ENCODE results near the gene RBSN.

The RBSN gene

GRCh38 chr3:15065550-15066007, 33.4 kb downstream of the RBSN start:
- TF ChIP-seq ZFX (IDR thresholded peaks at IDR 0.05): no peak
- no peak for TF ChIP-seq CTCF (conservative IDR thresholded peaks at IDR 0.05)
- peak overlapping the region; percentile 96; the same call in 1 of the 2 replicates for H3K27ac ChIP-seq

- TF ChIP-seq ZFX (IDR thresholded peaks at IDR 0.05): peak; percentile 68; the same call in 1 of the 2 replicates
- no peak for TF ChIP-seq CTCF (conservative IDR thresholded peaks at IDR 0.05)
- peak within 1 kb of the TSS; percentile 96 for H3K27ac ChIP-seq
Measured at GRCh38 chr3:15064835-15065549, 34.0 kb downstream of the RBSN start, which contains the start of gene MRPS25. Gene MRPS25 (minus strand): TSS chr3:15065315. CDS start chr3:15065194, 121 bp downstream.

GRCh38 chr3:15064299-15064834, 34.6 kb downstream of the RBSN start:
- TF ChIP-seq ZFX (IDR thresholded peaks at IDR 0.05) (no peak), CTCF (conservative IDR thresholded peaks at IDR 0.05) (no peak)
- H3K27ac ChIP-seq: peak overlapping the region; percentile 96

GRCh38 chr3:15063656-15064286, 35.2 kb downstream of the RBSN start:
- TF ChIP-seq CTCF (conservative IDR thresholded peaks at IDR 0.05): no peak
- no peak for TF ChIP-seq ZFX (IDR thresholded peaks at IDR 0.05)
- peak overlapping the region; percentile 96 for H3K27ac ChIP-seq

GRCh38 chr3:15063238-15063637, 35.7 kb downstream of the RBSN start:
- peak overlapping the region; percentile 96 for H3K27ac ChIP-seq
- TF ChIP-seq ZFX (IDR thresholded peaks at IDR 0.05) (no peak), CTCF (conservative IDR thresholded peaks at IDR 0.05) (no peak)

GRCh38 chr3:15060029-15060428, 38.9 kb downstream of the RBSN start:
- TF ChIP-seq CTCF (conservative IDR thresholded peaks at IDR 0.05) (no peak), ZFX (IDR thresholded peaks at IDR 0.05) (no peak)
- no peak overlapping the region for H3K27ac ChIP-seq
